Measurements from ENCODE around the gene SIGLEC12. TPM values are rescaled to one million over a fixed set of nuclear protein-coding genes. Genes with fewer than 3 reads are reported as not detected.

The SIGLEC12 gene
- total and polyA plus RNA-seq, 9 of the 15 experiments (the other 6 are each of a cell fraction or from before 2014, with no cell fraction given), result 0.08 to 1.3 (median 0.54) TPM

GRCh38 chr19:51467864-51468544 lies 33.6 kb downstream of the SIGLEC12 start (continued):
- peak; percentile 65 for TF ChIP-seq NKRF (IDR thresholded peaks at IDR 0.05; ENCODE audit: borderline replicate concordance)
- TF ChIP-seq FIP1L1 (IDR thresholded peaks at IDR 0.05; ENCODE audit: low read depth, low read length, poor library complexity, severe bottlenecking), result no peak
- TF ChIP-seq RBM15 (IDR thresholded peaks at IDR 0.05; ENCODE audit: insufficient read depth, low read length), result no peak
- TF ChIP-seq, protein P1, sequence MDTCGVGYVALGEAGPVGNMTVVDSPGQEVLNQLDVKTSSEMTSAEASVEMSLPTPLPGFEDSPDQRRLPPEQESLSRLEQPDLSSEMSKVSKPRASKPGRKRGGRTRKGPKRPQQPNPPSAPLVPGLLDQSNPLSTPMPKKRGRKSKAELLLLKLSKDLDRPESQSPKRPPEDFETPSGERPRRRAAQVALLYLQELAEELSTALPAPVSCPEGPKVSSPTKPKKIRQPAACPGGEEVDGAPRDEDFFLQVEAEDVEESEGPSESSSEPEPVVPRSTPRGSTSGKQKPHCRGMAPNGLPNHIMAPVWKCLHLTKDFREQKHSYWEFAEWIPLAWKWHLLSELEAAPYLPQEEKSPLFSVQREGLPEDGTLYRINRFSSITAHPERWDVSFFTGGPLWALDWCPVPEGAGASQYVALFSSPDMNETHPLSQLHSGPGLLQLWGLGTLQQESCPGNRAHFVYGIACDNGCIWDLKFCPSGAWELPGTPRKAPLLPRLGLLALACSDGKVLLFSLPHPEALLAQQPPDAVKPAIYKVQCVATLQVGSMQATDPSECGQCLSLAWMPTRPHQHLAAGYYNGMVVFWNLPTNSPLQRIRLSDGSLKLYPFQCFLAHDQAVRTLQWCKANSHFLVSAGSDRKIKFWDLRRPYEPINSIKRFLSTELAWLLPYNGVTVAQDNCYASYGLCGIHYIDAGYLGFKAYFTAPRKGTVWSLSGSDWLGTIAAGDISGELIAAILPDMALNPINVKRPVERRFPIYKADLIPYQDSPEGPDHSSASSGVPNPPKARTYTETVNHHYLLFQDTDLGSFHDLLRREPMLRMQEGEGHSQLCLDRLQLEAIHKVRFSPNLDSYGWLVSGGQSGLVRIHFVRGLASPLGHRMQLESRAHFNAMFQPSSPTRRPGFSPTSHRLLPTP (IDR thresholded peaks at IDR 0.05; ENCODE audit: borderline replicate concordance, extremely low read depth, insufficient read length), result no peak
- peak; percentile 88 to 90; a peak in 2 of 4 replicates for TF ChIP-seq SIN3A (IDR thresholded peaks at IDR 0.05; ENCODE audit: borderline replicate concordance in 2 of 2, control insufficient read depth in 1 of 2, low read depth in 2 of 2, low read length in 2 of 2)
- TF ChIP-seq PML (IDR thresholded peaks at IDR 0.05; ENCODE audit: low read length), result peak; percentile 43; the same call in 1 of the 2 replicates
- peak; percentile 97 for TF ChIP-seq MECOM (CRISPR knock-in tag; IDR thresholded peaks at IDR 0.05)
- TF ChIP-seq, protein P2, sequence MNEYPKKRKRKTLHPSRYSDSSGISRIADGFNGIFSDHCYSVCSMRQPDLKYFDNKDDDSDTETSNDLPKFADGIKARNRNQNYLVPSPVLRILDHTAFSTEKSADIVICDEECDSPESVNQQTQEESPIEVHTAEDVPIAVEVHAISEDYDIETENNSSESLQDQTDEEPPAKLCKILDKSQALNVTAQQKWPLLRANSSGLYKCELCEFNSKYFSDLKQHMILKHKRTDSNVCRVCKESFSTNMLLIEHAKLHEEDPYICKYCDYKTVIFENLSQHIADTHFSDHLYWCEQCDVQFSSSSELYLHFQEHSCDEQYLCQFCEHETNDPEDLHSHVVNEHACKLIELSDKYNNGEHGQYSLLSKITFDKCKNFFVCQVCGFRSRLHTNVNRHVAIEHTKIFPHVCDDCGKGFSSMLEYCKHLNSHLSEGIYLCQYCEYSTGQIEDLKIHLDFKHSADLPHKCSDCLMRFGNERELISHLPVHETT (CRISPR knock-in tag; conservative IDR thresholded peaks at IDR 0.05 in 1 of 2, IDR thresholded peaks at IDR 0.05 in 1 of 2), result peak in 1 of 2 experiments; percentile 59; a peak in 2 of 4 replicates
- TF ChIP-seq DEAF1 (CRISPR knock-in tag; IDR thresholded peaks at IDR 0.05), result no peak
- no peak for TF ChIP-seq ZNF239 (CRISPR knock-in tag; IDR thresholded peaks at IDR 0.05)
- no peak for TF ChIP-seq HDAC8 (tag; IDR thresholded peaks at IDR 0.05)
- TF ChIP-seq ID3 (CRISPR knock-in tag; IDR thresholded peaks at IDR 0.05), result no peak
- peak; percentile 80 for TF ChIP-seq ID3 (tag; IDR thresholded peaks at IDR 0.05)
- no peak for TF ChIP-seq ATF1 (CRISPR knock-in tag; IDR thresholded peaks at IDR 0.05)
- TF ChIP-seq ATF1 (tag; IDR thresholded peaks at IDR 0.05), result peak; percentile 40
- peak; percentile 87 for TF ChIP-seq TBP (optimal IDR thresholded peaks at IDR 0.05; ENCODE audit: low read depth, low read length)
- TF ChIP-seq CREBBP (IDR thresholded peaks at IDR 0.05; ENCODE audit: low read depth, low read length), result no peak

All from K562 (cell line).